ENCODE measurements around the gene AVP.

- TF ChIP-seq CTCF (CRISPR knock-in tag; IDR thresholded peaks at IDR 0.05) = no peak
- TF ChIP-seq ZHX1 (CRISPR knock-in tag; IDR thresholded peaks at IDR 0.05; ENCODE audit: low read depth) = no peak
- TF ChIP-seq POLR2A (IDR thresholded peaks at IDR 0.05; ENCODE audit: insufficient read depth in 1 of 2, low read depth in 2 of 2, low read length in 2 of 2) = no peak
- no peak for TF ChIP-seq SIN3A (IDR thresholded peaks at IDR 0.05; ENCODE audit: borderline replicate concordance, low read depth, low read length)
- no peak for TF ChIP-seq TCF7L2 (IDR thresholded peaks at IDR 0.05; ENCODE audit: low read depth, low read length)
- TF ChIP-seq CEBPB (IDR thresholded peaks at IDR 0.05; ENCODE audit: borderline replicate concordance, low read depth, low read length) = no peak
- TF ChIP-seq SMC3 (IDR thresholded peaks at IDR 0.05; ENCODE audit: low read length) = no peak
- TF ChIP-seq ZNF180 (CRISPR knock-in tag; IDR thresholded peaks at IDR 0.05; ENCODE audit: borderline replicate concordance, low read depth) = no peak
- TF ChIP-seq TFE3 (CRISPR knock-in tag; IDR thresholded peaks at IDR 0.05) = no peak
- TF ChIP-seq DZIP1 (CRISPR knock-in tag; IDR thresholded peaks at IDR 0.05) = no peak
- TF ChIP-seq GABPB1 (CRISPR knock-in tag; IDR thresholded peaks at IDR 0.05) = no peak
- no peak for TF ChIP-seq PAWR (CRISPR knock-in tag; IDR thresholded peaks at IDR 0.05; ENCODE audit: borderline replicate concordance)
These were observed 34.5 kb upstream of the AVP start for GRCh38 chr20:3119044-3119443.

All from HepG2 (cell line).